H9 (cell line): Measurements from ENCODE around the gene DAB1. TPM values are rescaled to one million over a fixed set of nuclear protein-coding genes. Genes with fewer than 3 reads are reported as not detected.

Experiments
- DNase-seq: peaks from one replicate; pipeline ENCODE4 v3.0.0-alpha.2; 2017
- H2AFZ ChIP-seq: one replicate; pipeline ENCODE4 v1.6.1; 2013; ENCODE audit warnings: mild to moderate bottlenecking, low read length, control low read depth, moderate library complexity
- H2AK5ac ChIP-seq: 2 replicates; pipeline ENCODE4 v1.6.1; 2013; ENCODE audit warnings: low read length, control low read depth, mixed read lengths; ENCODE audit not compliant: insufficient read length
- H2BK120ac ChIP-seq: one replicate; pipeline ENCODE4 v1.6.1; 2013; ENCODE audit warnings: low read depth, mild to moderate bottlenecking, low read length, control low read depth, inconsistent platforms; ENCODE audit not compliant: poor library complexity, severe bottlenecking
- H2BK12ac ChIP-seq: 2 replicates; pipeline ENCODE4 v1.6.1; 2013; ENCODE audit warnings: low read length, control low read depth, mixed read lengths, low read depth; ENCODE audit not compliant: insufficient read length
- H2BK15ac ChIP-seq: 2 replicates; pipeline ENCODE4 v1.6.1; 2013; ENCODE audit warnings: low read depth, low read length, control low read depth
- H2BK20ac ChIP-seq: one replicate; pipeline ENCODE4 v1.6.1; 2013; ENCODE audit warnings: low read depth, mild to moderate bottlenecking, low read length, control low read depth, inconsistent platforms; ENCODE audit not compliant: poor library complexity, severe bottlenecking
- H2BK5ac ChIP-seq: 2 replicates; pipeline ENCODE4 v1.6.1; 2013; ENCODE audit warnings: low read length, control low read depth, mixed read lengths; ENCODE audit not compliant: insufficient read length
- H3K14ac ChIP-seq: 2 replicates; pipeline ENCODE4 v1.6.1; 2013; ENCODE audit warnings: low read length, control low read depth; ENCODE audit not compliant: insufficient read depth
- H3K18ac ChIP-seq: 2 replicates; pipeline ENCODE4 v1.6.1; 2013; ENCODE audit warnings: low read depth, mild to moderate bottlenecking, mixed read lengths, low read length, control low read depth; ENCODE audit not compliant: insufficient read length
- H3K23ac ChIP-seq: 2 replicates; pipeline ENCODE4 v1.6.1; 2013; ENCODE audit warnings: low read length, control low read depth, mixed read lengths, low read depth; ENCODE audit not compliant: insufficient read length
- H3K23me2 ChIP-seq: 2 replicates; pipeline ENCODE4 v1.6.1; 2013; ENCODE audit warnings: low read depth, mild to moderate bottlenecking, mixed read lengths, low read length, control low read depth; ENCODE audit not compliant: insufficient read length, poor library complexity, severe bottlenecking
- H3K27ac ChIP-seq: 2 replicates; pipeline ENCODE4 v1.5.1; 2013; ENCODE audit warnings: low read length, control low read depth, mixed read lengths, low read depth; ENCODE audit not compliant: insufficient read length
- H3K27me3 ChIP-seq: 2 replicates; pipeline ENCODE4 v1.6.1; 2013; ENCODE audit warnings: low read length, control low read depth, inconsistent platforms; ENCODE audit not compliant: insufficient read depth
- H3K4ac ChIP-seq: 2 replicates; pipeline ENCODE4 v1.6.1; 2013; ENCODE audit warnings: low read depth, mild to moderate bottlenecking, control low read depth, inconsistent platforms, low read length, moderate library complexity
- H3K4me1 ChIP-seq: 2 replicates; pipeline ENCODE4 v1.6.1; 2013; ENCODE audit warnings: low read length, control low read depth, inconsistent platforms; ENCODE audit not compliant: insufficient read depth
- H3K4me2 ChIP-seq: 2 replicates; pipeline ENCODE4 v1.6.1; 2013; ENCODE audit warnings: low read length, control low read depth, mixed read lengths; ENCODE audit not compliant: insufficient read length, insufficient read depth
- H3K56ac ChIP-seq: 2 replicates; pipeline ENCODE4 v1.6.1; 2013; ENCODE audit warnings: low read depth, mild to moderate bottlenecking, mixed read lengths, low read length, control low read depth; ENCODE audit not compliant: insufficient read length
- H3K79me1 ChIP-seq: 2 replicates; pipeline ENCODE4 v1.6.1; 2013; ENCODE audit warnings: low read depth, mild to moderate bottlenecking, moderate library complexity, low read length, control low read depth, inconsistent platforms; ENCODE audit not compliant: insufficient read depth, poor library complexity, severe bottlenecking
- H3K79me2 ChIP-seq: 2 replicates; pipeline ENCODE4 v1.6.1; 2013; ENCODE audit warnings: low read length, control low read depth, inconsistent platforms; ENCODE audit not compliant: insufficient read depth
- H3K9ac ChIP-seq: 2 replicates; pipeline ENCODE4 v1.6.1; 2013; ENCODE audit warnings: low read length, control low read depth, mixed read lengths; ENCODE audit not compliant: insufficient read length; ENCODE audit errors: extremely low read depth
- H3K9me3 ChIP-seq: one replicate; pipeline ENCODE4 v1.6.1; 2013; ENCODE audit warnings: low read depth, low read length, inconsistent platforms; ENCODE audit not compliant: control insufficient read depth
- H3T11ph ChIP-seq: one replicate; pipeline ENCODE4 v1.6.1; 2013; ENCODE audit warnings: mild to moderate bottlenecking, low read length, control low read depth, inconsistent platforms
- H4K20me1 ChIP-seq: one replicate; pipeline ENCODE4 v1.6.1; 2013; ENCODE audit not compliant: control insufficient read depth, insufficient read length, insufficient read depth
- H4K5ac ChIP-seq: 2 replicates; pipeline ENCODE4 v1.6.1; 2013; ENCODE audit warnings: low read depth, mild to moderate bottlenecking, mixed read lengths, low read length, control low read depth; ENCODE audit not compliant: insufficient read length
- H4K8ac ChIP-seq: replicated peaks from 2 replicates; pipeline ENCODE4 v1.6.1; 2013; ENCODE audit warnings: low read length, control low read depth, mixed read lengths, low read depth; ENCODE audit not compliant: insufficient read length
- H4K91ac ChIP-seq: 2 replicates; pipeline ENCODE4 v1.6.1; 2013; ENCODE audit warnings: low read depth, mild to moderate bottlenecking, moderate library complexity, mixed read lengths, low read length, control low read depth; ENCODE audit not compliant: insufficient read length
- H3K27ac Mint-ChIP-seq, 3 experiments: 2 replicates in 2 of 3; 3 replicates in 1 of 3; pipeline ENCODE4 v1.8.0; 2020 to 2021; ENCODE audit warnings: mixed read lengths in 3 of 3, mild to moderate bottlenecking in 1 of 3, moderate library complexity in 1 of 3
- H3K27me3 Mint-ChIP-seq: 2 replicates; pipeline ENCODE4 v1.8.0; 2021; ENCODE audit warnings: low read depth, mild to moderate bottlenecking, moderate library complexity, mixed read lengths
- H3K36me3 Mint-ChIP-seq, 3 experiments: 2 replicates in 2 of 3; 3 replicates in 1 of 3; pipeline ENCODE4 v1.8.0; 2020 to 2021; ENCODE audit warnings: low read depth in 3 of 3, mixed read lengths in 3 of 3; ENCODE audit not compliant: insufficient read depth in 1 of 3
- H3K4me1 Mint-ChIP-seq, 2 experiments: 2 replicates each; pipeline ENCODE4 v1.8.0; 2020; ENCODE audit warnings: mixed read lengths in 2 of 2
- H3K4me3 Mint-ChIP-seq, 2 experiments: 2 replicates in 1 of 2; 3 replicates in 1 of 2; pipeline ENCODE4 v1.8.0; 2020 to 2021; ENCODE audit warnings: mild to moderate bottlenecking in 2 of 2, mixed read lengths in 2 of 2, moderate library complexity in 1 of 2
- H3K9me3 Mint-ChIP-seq, 2 experiments: 2 replicates in 1 of 2; 3 replicates in 1 of 2; pipeline ENCODE4 v1.8.0; 2020; ENCODE audit warnings: mild to moderate bottlenecking in 2 of 2, mixed read lengths in 2 of 2, moderate library complexity in 1 of 2
- whole genome bisulfite sequencing: extraction: QIAGEN DNeasy Blood & Tissue Kit; methylation state at CpG from one replicate; pipeline ENCODE4 v1.1.7; 2013; ENCODE audit warnings: missing lambda C conversion rate, low lambda C conversion rate, mixed read lengths; ENCODE audit not compliant: insufficient read length; ENCODE audit errors: extremely low coverage; 5-methylcytosine and 5-hydroxymethylcytosine counted together
- total RNA-seq: library from RNA; stranded (reverse); gene quantifications from 2 replicates; pipeline ENCODE4 v1.2.1, GENCODE V29; 2021
- TF ChIP-seq, protein P1 (sequence below): fragments of 200-600 bp; sonication (generic); conservative IDR thresholded peaks from 3 replicates; pipeline ENCODE4 v1.8.0; 2021; ENCODE audit warnings: antibody characterized with exemption, mild to moderate bottlenecking

Gene DAB1
- total RNA-seq, 1 experiment from 2014 or later, result 9.3 TPM

DNA sequence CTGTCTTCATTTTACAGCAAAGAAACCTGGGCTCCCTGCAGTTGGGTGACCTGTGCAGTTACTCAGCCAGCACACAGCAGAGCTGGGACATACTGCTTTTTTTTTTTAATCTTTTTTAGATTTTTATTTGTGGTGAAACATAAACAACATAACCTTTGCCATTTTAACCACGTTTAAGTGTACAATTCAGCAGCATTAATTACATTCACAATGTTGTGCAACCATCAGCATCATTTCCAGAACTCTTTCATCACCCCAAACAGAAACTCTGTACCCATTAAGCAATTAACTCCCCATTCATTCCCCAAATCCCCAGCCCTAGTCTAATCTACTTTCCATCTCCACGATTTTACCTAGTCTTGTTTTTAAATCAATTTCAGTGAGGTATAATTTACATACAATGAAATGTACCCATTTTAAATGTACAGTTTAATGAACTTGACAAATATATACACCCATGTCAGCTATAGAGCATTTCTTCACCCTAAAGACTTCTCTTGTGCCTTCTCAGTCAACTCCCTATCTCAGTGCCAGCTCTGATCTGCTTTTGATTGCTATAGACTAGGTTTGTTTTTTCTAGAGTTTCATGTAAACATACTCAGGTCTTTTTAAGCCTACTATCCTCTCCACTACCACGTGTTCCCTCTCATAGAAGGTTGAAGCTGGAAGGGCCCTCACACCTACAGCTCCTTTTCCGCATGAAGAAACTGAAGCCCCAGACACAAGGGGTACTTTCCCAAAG is 420.3 kb downstream of the DAB1 start:
- Histone ChIP-seq H3K27me3 (no peaks in the 10 kb centered on the region), H4K20me1 (no peaks in the 10 kb centered on the region), H2BK15ac (no peak overlapping the region), H2BK120ac (no peak overlapping the region), H3K56ac (no peak overlapping the region), H2BK20ac (no peak overlapping the region), H2AK5ac (no peak overlapping the region), H3K4me1 (no peaks in the 10 kb centered on the region), H3K9ac (no peak overlapping the region), H2BK12ac (no peak overlapping the region), H2BK5ac (no peak overlapping the region), H3K79me2 (no peaks in the 10 kb centered on the region), H3K9me3 (no peaks in the 10 kb centered on the region), H3T11ph (no peak overlapping the region), H4K8ac (no peak overlapping the region), H4K91ac (no peak overlapping the region), H3K79me1 (no peaks in the 10 kb centered on the region), H2AFZ (no peak overlapping the region), H3K4me2 (no peak overlapping the region), H3K18ac (no peak overlapping the region), H4K5ac (no peak overlapping the region), H3K27ac (no peak overlapping the region), H3K14ac (no peak overlapping the region), H3K4ac (no peak overlapping the region), H3K23me2 (no peaks in the 10 kb centered on the region), H3K23ac (no peak overlapping the region)
- TF ChIP-seq, protein P1, sequence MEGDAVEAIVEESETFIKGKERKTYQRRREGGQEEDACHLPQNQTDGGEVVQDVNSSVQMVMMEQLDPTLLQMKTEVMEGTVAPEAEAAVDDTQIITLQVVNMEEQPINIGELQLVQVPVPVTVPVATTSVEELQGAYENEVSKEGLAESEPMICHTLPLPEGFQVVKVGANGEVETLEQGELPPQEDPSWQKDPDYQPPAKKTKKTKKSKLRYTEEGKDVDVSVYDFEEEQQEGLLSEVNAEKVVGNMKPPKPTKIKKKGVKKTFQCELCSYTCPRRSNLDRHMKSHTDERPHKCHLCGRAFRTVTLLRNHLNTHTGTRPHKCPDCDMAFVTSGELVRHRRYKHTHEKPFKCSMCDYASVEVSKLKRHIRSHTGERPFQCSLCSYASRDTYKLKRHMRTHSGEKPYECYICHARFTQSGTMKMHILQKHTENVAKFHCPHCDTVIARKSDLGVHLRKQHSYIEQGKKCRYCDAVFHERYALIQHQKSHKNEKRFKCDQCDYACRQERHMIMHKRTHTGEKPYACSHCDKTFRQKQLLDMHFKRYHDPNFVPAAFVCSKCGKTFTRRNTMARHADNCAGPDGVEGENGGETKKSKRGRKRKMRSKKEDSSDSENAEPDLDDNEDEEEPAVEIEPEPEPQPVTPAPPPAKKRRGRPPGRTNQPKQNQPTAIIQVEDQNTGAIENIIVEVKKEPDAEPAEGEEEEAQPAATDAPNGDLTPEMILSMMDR, result no peak
- H3K27me3 Mint-ChIP-seq, result peaks cover 2% of the 10 kb centered on the region
- H3K9me3 Mint-ChIP-seq, result no peaks in the 10 kb centered on the region
- no peaks in the 10 kb centered on the region for H3K36me3 Mint-ChIP-seq
- no peaks in the 10 kb centered on the region for H3K4me1 Mint-ChIP-seq
- no peak overlapping the region; a peak in 1 of 7 replicates for H3K27ac Mint-ChIP-seq
- no CpG with 5 or more reads among the region's 4 CpGs for WGBS
- H3K4me3 Mint-ChIP-seq, result no peak overlapping the region
- no peak for DNase-seq
